Hematopoietic multipotent progenitor cell treated with erythropoietin and hydrocortisone succinate and interleukin-3 and kit ligand, for 15 days (in vitro differentiated cells): ENCODE data around the gene ABI2.
"Not testable (repeated sequence)": the region's sequence is repeated elsewhere in the genome, so short reads cannot be mapped to it uniquely, and the experiment has no call there.

ENCODE experiments used
- DNase-seq: peaks from one replicate; pipeline ENCODE4 v3.0.0-alpha.2; 2015; ENCODE audit warnings: low spot score

Gene ABI2

DNA sequence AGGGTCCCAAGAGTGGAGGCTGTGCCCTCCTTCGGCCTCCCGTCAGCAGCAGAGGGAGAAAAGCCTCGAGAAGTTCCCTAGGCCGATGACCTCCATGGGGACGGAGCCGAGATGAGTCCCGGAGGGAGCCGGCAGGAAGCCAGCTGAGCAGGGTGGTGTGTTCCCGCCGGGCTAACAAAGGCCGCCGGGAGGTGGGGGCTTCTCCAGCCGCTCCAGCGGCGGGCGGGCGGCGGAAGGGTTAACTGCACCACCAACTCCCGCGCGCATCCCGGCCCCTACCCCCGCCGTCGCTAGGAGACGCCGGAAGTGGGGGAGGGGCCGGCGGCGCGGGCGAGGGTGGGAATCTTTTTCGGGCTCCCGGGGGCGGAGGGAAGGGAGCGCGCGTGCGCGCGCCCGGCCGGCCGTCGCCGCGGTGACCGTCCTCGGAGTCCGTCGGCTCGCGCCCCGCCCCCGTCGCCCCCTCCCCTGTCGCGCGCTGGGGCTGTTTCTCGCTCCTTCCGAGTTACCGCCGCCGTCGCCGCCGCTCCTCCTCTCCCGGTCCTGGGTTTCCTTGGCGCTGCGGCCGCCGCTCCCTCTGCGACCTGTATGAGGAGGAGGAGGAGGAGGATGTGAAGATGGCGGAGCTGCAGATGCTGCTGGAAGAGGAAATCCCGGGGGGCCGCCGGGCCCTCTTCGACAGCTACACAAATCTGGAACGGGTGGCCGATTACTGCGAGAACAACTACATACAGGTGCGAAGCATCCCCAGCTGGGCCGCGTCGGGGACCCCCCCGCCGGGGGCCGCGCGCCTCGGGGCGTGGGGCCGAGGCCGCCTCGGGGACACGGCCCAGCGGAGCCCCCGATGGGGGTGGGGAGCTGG, at the start of gene ABI2:
Gene ABI2 (plus strand): TSS at position 494 of the 859 bp plus-strand sequence. CDS start 121 bp downstream, at position 615.
- DNase-seq, result peak; percentile 45

DNA sequence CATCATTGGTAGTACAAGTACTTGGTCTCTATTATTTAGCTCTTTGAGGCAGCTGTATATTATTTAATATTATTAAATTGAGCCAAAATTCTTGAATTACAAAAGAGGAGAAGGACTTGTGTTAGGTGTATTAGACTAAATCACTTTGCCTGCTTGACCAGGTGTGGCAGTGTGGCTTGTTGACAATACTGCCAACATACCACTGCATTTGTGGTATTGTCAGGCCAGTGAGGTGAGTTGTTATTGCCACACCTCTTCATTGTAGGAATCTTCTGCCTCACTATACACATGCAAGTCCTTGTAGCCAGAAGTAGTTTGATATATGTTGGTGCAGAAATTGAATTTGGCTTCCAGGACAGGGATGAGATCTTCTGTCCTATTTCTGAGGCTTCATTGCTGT, 48.9 kb upstream of the ABI2 start:
- DNase-seq, result no peak

DNA sequence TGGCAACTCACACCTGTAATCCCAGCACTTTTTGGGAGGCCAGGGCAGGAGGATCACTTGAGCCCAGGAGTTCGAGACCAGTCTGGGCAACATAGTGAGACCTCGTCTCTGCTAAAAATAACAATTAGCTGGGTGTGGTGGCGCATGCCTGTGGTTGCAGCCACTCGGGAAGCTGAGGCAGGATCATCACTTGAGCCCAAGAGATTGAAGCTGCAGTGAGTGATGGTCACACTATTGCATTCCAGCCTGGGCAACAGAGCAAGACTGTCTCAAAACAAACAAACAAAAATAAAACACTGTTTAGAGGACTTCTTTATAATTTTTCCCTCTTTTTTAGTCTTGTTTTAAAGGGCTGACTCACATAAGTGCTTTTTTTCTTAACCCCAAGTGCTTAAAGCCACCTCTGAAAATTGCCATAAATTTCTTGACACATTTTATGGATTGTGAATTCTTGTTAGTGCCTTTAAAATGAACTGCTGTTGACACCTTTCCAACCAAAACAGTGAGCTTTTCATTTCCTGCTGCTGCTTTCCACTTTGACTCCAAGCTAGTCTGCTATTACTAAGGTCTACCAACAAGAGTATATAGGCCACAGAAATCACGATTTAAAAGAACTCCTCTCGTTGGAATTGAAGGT, 47.6 kb upstream of the ABI2 start:
- no peak for DNase-seq

DNA sequence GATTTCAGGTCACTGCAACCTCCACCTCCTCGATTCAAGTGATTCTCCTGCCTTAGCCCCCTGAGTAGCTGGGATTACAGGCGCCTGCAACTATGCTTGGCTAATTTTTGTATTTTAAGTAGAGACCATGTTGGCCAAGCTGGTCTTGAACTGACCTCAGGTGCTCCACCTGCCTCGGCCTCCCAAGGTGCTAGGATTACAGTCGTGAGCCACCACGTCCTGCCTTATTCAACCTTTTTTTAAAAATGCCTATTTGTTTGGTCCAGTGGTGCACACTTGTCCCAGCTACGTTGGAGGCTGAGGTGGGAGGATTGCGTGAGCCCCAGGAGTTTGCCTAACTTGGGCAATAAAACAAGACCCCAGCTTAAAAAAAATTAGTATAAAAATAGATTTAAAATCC, 46.1 kb upstream of the ABI2 start:
- no peak for DNase-seq

DNA sequence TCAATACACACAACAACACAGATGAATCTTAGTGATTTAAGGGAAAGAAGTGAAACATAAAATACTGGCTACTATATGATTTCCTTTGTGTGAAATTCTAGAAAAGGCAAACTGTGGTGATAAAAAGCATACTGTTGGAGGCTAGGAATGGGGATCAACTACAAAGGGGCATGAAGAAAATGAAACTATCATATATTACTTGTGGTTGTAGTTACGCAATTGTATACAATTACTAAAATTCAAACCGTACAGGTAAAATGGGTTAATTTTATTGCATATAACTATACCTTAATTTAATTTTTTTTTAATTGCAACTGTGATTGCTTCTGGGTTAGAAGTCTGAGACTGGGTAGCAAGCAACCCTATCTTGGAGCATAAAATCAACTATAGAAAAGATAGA, 41.7 kb upstream of the ABI2 start:
- DNase-seq, result no peak

DNA sequence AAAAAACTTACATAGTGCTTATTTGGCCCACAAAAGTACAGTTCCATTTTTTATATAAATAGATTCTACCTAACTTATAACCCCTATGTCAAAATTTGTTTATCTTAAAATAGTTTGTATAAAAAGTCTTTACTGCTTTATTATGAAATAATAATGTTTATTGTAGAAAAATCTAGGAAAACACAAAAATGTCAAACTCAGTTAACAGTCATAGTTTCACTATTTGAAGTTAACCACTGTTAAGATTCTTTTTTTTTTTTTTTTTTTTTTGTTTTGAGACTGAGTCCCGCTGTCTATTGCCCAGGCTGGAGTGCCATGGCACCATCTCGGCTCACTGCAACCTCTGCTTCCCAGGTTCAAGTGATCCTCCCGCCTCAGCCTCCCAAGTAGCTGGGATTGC, 26.5 kb upstream of the ABI2 start:
- DNase-seq, result no peak

DNA sequence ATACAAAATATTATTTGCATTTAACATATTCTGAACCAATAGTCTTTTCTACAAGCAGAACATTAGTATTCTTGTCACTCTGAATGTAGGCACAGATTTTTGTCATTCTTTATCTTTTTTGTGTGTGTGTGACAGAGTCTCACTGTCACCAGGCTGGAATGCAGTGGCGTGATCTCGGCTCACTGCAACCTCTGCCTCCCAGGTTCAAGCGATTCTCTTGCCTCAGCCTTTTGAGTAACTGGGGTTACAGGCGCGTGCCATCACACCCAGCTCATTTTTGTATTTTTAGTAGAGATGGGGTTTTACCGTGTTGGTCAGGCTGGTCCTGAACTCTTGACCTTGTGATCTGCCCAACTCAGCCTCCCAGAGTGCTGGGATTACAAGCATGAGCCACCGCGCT, 25.6 kb upstream of the ABI2 start:
- DNase-seq, result not testable (repeated sequence)

DNA sequence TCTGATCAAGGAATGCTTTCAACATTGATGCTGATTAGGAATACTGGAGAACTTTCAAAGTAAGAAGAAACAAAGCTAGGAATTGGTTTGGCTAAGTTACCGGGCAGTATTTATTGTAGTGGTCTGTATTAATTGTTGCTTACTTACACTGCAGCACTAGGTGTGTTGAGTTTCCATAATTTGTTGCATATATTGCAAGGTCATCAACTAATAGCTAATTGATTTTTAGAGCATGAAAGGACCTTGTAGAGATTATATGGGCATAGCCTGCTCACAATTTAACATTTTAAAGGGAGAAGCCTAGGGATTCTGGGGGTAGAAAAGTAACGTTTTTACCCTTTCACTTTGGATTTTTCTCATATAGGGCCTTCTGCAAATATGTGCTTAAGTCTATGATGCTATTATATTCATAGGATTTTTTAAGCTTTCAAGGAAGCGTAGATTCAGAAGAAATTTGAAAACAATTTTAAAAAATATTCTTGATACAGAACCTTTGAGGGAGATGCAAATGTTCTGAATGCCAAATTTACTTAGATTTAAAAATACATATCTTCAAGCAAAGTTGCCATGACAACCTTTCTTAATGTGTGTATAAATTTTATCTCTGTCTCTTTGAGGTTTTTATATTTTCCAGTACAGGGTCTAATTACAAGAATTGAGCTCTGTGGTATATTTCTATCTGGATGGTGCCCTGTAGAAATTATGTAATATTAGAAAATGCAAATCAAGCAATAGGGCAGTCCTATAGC, 17.3 kb upstream of the ABI2 start:
- no peak for DNase-seq

DNA sequence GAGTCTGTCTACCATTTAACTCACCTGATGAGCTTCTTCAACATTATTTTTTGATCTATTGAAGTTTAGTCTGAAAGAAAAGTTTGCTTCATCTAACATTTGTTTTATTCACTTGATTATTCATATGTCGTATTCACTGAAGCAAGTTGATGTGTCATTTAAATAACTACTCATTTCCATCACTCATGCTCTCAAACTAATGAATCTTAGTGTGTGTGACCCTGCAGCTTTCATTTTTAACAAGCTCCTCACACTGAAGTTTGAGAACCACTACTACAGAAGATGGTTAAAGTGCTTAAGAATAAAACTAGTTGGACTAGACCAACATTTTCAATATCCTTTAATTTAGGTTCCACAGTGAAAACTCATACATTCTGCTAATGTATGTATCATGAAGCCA, 1.8 kb upstream of the ABI2 start:
- DNase-seq, result no peak

DNA sequence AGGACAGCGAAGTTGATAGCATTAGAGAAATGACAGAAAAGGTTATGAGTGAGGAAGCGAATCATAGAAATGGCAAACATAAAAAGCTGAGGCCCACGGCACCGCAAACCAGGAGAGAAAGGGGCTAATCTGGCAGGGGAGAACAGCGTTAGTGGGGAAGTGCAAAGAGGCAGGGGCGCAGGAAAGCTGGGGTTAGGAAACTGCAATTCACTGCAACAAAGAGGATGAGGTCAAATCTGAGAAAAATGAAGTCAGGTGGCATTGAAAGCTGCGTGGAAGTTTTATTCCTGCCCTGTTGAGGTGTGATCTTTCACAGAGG, 653 bp upstream of the ABI2 start:
- no peak for DNase-seq

DNA sequence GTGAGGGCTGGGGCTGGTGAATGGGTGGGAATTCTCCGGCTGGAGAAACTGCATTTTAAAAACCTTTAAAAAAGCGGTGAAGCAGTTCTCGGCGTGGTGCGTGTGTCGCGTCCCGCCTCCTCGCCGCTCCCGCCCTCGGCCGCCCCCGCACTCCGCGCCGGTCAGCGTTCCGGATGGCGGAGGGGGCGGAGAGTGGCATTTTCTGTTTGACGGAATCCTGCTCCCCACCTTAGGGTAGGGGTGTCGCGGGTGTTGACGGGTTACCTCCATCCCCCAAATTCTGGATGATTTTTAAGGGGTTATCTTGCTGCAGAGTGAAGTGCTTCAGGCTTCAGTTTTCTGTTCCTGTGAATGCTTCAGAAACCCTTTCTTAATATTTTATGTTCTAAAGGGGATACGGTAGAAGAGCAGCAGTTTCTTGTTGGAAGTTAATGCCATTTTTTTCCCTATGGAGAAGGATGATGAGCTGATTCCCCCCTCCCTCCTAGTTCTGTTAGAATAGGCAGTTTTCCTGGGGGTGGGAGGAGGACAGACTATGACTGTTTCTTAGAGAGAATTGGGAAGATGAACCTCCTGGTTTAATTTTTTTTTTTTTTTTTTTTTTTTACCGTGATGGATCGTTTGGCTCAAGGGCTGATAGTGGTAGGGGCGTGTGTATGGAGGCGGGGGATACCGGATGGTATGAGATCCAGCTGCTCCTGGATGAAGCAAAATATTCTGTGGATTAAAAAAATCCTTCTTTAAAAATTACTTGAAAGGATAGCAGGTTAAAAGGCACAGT, 756 bp downstream of the ABI2 start:
- DNase-seq, result peak; percentile 52

DNA sequence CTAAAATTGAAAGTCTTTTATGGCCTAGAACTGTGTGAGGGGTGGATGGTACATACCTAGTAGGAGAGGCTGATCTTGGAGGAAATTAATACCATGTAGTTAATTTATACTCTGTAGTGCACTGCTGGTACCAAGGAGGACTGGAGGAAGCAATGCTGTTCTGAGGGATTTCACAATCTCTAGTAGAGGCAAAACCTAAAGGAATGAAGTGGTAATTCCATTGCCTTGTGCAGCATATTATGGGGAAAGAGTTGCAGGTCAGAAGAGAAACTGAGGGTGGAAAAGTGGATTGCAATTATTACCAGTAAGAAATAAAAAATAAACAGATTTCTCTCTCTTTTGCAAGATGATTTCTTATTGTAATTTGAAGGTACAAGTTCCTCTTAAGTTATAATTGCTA, 2.2 kb downstream of the ABI2 start:
- DNase-seq, result no peak

DNA sequence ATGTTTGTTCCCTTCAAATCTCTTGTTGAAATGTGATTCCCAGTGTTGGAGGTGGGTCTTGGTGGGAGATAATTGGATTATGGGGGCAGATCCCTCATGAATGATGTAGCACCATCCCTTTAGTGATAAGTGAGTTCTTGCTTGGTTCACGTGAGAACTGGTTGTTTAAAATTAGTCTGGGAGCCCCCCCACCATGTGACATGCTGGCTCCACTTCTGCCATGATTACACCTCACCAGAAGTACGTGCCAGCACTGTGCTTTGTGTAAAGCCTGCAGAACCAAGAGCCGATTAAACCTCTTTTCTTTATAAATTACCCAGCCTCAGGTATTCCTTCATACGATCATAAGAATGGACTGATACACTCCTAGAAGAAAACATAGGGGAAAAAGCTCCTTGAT, 10.1 kb downstream of the ABI2 start:
- no peak for DNase-seq

DNA sequence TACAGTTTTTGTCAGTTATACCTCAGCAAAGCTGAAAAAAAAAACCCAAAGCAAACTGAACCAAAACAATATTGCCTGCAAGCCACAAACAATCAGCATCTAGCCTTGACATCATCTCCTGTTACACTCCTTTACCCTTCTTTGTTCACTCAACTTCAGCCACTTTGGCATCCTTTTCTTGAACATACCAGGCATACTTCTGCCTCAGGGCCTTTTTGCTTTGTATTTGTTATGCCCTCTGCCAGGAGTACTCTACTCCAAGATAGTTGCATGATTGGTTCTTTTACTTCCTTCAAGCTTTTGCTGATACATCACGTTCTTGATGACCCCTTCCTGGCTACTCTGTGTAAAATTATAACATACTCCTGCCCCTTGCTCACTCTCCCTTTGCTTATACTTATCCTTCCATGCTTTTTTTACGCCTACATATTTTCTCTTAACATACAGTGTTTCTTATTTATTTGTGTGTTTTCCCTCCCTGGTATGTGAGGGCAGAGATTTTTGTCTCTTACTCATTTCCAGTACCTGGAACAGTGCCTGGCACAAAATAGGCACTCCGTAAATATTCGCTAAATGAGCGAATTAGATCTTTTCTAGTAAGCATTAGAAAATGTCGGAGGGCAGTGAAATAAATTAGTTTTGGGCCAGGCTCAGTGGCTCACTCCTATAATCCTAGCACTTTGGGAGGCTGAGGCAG, 12.7 kb downstream of the ABI2 start:
- no peak for DNase-seq

DNA sequence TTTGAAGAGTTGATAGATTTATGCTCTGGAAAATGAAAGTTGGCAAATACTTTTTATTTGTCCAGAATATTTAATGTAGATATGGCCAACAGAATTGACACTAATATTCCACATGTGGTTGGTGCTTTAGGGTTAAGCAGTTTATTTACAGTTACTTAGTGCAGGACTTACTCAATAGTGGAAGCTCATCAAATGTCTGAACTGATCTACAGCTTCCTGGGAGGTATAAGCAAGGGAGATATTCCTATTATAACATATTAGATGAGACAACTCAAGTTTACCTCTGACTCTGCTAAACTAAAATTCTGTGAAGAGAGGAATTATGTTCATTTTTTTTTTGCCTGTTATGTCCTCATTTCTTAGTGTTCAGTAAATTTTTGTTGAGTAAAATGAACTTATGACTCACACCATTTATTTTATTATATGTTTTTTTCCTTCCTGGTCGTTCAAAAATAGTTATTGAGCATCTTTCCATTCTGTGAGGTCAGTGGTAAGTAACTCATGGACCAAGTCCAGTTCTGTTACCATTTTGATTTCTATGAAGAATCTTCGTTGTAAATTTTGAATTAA, 13.6 kb downstream of the ABI2 start:
- DNase-seq, result no peak

DNA sequence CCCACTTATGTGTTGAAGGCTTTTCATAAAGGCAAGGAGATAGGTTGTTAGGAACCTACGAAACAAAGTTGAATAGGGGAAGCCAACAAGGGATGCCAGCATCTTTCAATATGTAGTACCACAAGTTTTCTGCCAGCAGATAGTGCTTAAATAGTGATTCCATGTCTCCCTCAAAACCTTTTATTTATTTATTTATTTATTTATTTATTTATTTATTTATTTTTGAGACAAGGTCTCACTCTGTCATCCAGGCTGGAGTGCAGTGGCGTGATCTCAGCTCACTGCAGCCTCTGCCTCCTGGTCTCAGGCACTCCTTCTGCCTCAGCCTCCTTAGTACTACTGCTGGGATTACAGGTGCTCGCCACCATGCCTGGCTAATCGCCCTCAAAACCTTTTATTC, 14.2 kb downstream of the ABI2 start:
- DNase-seq, result not testable (repeated sequence)

DNA sequence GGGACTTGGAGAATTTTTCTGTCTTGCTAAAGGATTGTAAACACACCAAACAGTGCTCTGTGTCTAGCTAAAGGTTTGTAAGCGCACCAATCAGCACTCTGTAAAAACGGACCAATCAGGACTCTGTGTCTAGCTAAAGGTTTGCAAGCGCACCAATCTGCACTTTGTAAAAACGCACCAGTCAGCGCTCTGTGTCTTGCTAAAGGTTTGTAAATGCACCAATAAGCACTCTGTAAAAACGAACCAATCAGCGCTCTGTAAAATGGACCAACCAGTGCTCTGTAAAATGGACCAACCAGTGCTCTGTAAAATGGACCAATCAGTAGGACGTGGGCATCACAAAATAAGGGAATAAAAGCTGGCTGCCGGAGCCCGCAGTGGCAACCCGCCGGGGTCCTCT, 16.5 kb downstream of the ABI2 start:
- DNase-seq, result no peak

DNA sequence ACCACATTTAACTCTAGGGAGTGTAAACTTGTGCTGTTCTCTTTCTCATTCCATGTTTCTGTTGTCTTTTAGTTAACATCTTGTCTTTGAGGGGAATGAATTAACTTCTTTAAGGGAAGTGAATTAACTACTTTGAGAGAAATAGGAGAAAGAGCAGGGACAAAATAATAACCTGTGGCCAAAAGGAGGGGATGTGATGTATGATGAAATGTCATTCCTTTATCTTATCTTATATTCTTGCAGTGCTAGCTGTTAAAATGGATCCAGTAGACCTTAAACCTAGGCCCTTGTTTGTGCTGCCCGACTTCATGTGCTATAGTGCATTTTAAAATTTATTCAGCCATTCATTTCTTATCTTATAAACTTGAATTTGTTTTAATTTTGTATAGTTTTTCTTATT, 18.4 kb downstream of the ABI2 start:
- peak; percentile 46 for DNase-seq

DNA sequence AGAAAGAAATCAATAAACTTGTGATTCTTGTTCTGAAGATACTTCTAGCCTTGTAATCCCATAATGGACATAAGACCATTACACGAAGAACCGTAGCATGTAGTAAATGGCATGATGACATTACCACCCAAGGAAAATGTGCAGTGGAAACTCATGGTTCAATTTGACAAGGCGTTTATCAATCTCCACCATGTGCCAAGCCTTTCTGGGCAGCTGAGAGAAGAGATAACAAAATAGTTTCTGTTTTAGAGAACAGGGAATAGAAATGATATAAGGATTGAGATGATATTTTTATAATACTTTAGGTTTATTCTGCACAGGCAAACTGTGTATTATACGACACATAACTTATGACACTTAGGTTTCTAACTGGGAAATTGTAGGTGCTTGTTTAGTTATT, 19.2 kb downstream of the ABI2 start:
- peak; percentile 90 for DNase-seq

DNA sequence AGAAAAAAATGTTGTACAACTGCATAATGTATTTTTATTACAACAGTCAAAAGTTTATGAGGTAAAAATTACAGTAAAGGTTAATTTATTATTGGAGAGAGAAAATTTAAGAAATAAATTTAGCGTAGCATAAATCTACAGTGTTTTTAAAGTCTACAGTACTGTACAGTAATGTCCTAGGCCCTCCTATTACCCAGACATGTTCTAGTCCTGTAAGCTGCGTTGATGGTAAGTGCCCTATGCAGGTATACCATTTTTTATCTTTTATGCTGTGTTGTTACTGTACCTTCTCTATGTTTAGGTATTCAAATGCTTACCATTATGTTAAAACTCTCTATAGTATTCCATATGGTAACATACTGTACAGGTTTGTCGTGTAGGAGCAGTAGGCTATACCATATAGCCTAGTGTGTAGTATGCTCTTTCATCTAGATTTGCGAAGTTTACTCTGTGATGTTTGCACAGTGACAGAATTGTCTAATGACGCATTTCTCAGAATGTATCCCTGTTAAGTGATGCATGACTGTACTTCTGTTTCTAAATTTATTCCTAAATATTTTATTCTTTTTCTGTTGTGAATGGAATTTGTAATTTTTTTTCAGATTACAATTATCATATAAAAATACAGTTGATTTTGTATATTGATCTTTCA, 24.5 kb downstream of the ABI2 start:
- DNase-seq, result no peak

DNA sequence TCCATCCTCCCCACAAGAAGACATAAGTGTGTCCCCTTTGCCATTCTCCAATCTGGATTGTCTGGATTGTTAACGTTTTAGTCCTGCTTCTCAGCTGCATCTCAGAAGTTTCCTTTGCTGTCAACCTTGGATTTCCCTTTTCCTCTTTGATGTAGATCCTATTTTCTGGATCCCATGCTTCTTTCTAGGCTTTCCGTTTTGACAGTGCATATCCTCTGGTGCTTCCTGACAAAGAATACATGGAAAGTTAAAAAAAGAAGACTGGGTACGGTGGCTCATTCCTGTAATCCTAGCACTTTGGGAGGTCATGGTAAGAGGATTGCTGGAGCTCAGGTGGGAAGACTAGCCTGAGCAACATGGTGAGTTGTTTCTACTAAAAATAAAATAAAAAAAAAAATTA, 26.8 kb downstream of the ABI2 start:
- DNase-seq, result no peak
